B cell (primary cell): ENCODE data around the gene SNX22.

Experiments used
- CTCF ChIP-seq: fragments of 200-600 bp; IDR thresholded peaks from one replicate; pipeline ENCODE4 v1.8.0; 2022; ENCODE audit warnings: antibody characterized with exemption, mild to moderate bottlenecking
- EZH2 ChIP-seq: IDR thresholded peaks from 2 replicates; pipeline ENCODE4 v1.6.1; 2012; ENCODE audit warnings: borderline replicate concordance, low read depth, mild to moderate bottlenecking, moderate library complexity, low read length; ENCODE audit not compliant: insufficient read depth, poor library complexity, severe bottlenecking

- TF ChIP-seq CTCF (no peak), EZH2 (no peak)
These were observed 1.2 kb downstream of the SNX22 start for GRCh38 chr15:64152507-64153387.
